Measurements from ENCODE around the gene RBPMS2. TPM values are rescaled to one million over a fixed set of nuclear protein-coding genes. Genes with fewer than 3 reads are reported as not detected.

The RBPMS2 gene
- polyA plus RNA-seq, 1 donor (not counting 4 experiments of a cell fraction or from before 2014, with no cell fraction given) = not detected

- Histone ChIP-seq H2AFZ (ENCODE audit: control insufficient read depth, low read length) (no peak overlapping the region), H3K4me1 (ENCODE audit: control insufficient read depth, extremely low read depth, insufficient read depth, low read length) (no peaks in the 10 kb centered on the region), H3K27me3 (ENCODE audit: control insufficient read depth, extremely low read depth, insufficient read depth, low read length) (peaks cover 52% of the 10 kb centered on the region), H3K4me3 (ENCODE audit: control insufficient read depth in 2 of 3, extremely low read depth in 1 of 3, insufficient read depth in 2 of 3, low read depth in 1 of 3, low read length in 3 of 3) (no peak overlapping the region), H3K79me2 (ENCODE audit: control insufficient read depth, insufficient read depth, low read length) (no peaks in the 10 kb centered on the region), H4K20me1 (ENCODE audit: control insufficient read depth, extremely low read depth, insufficient read depth, low read length) (no peaks in the 10 kb centered on the region), H3K27ac (ENCODE audit: control insufficient read depth, insufficient read depth, low read length) (no peak overlapping the region), H3K36me3 (ENCODE audit: control insufficient read depth in 2 of 2, extremely low read depth in 1 of 2, insufficient read depth in 2 of 2, low read length in 2 of 2) (no peaks in the 10 kb centered on the region), H3K9ac (ENCODE audit: control insufficient read depth, extremely low read depth, insufficient read depth, low read length) (no peak overlapping the region), H3K9me3 (ENCODE audit: control insufficient read depth, low read depth, low read length) (no peaks in the 10 kb centered on the region), H3K4me2 (ENCODE audit: control insufficient read depth, extremely low read depth, insufficient read depth, low read depth, low read length) (no peak overlapping the region), H3K9me1 (ENCODE audit: control insufficient read depth, extremely low read depth, insufficient read depth, low read length) (no peaks in the 10 kb centered on the region)
- no peak for DNase-seq (ENCODE audit: low read depth, low spot score)
- no peak for FAIRE-seq
- TF ChIP-seq CTCF (optimal IDR thresholded peaks at IDR 0.05 in 1 of 3, IDR thresholded peaks at IDR 0.05 in 1 of 3, conservative IDR thresholded peaks at IDR 0.05 in 1 of 3; ENCODE audit: extremely low read depth in 1 of 3, insufficient read depth in 2 of 3, low read length in 3 of 3) = no peak
- no peak for TF ChIP-seq EZH2 (IDR thresholded peaks at IDR 0.05; ENCODE audit: low read length)
- dilution Hi-C loops (cut with MboI; ENCODE audit: extremely low pct_ligation_motif_present, low sequenced_read_pairs) = no loop called here
Measured at GRCh38 chr15:64772964-64773363, 2.4 kb downstream of the RBPMS2 start.

- H3K9me3 ChIP-seq (ENCODE audit: control insufficient read depth, low read depth, low read length) = no peaks in the 10 kb centered on the region
- H3K36me3 ChIP-seq (ENCODE audit: control insufficient read depth in 2 of 2, extremely low read depth in 1 of 2, insufficient read depth in 2 of 2, low read length in 2 of 2) = no peaks in the 10 kb centered on the region
- no peak overlapping the region for H2AFZ ChIP-seq (ENCODE audit: control insufficient read depth, low read length)
- H4K20me1 ChIP-seq (ENCODE audit: control insufficient read depth, extremely low read depth, insufficient read depth, low read length) = no peaks in the 10 kb centered on the region
- no peaks in the 10 kb centered on the region for H3K9me1 ChIP-seq (ENCODE audit: control insufficient read depth, extremely low read depth, insufficient read depth, low read length)
- no peaks in the 10 kb centered on the region for H3K4me1 ChIP-seq (ENCODE audit: control insufficient read depth, extremely low read depth, insufficient read depth, low read length)
- no peak overlapping the region for H3K9ac ChIP-seq (ENCODE audit: control insufficient read depth, extremely low read depth, insufficient read depth, low read length)
- no peak for FAIRE-seq
- H3K4me3 ChIP-seq (ENCODE audit: control insufficient read depth in 2 of 3, extremely low read depth in 1 of 3, insufficient read depth in 2 of 3, low read depth in 1 of 3, low read length in 3 of 3) = no peak overlapping the region
- H3K27me3 ChIP-seq (ENCODE audit: control insufficient read depth, extremely low read depth, insufficient read depth, low read length) = peaks cover 51% of the 10 kb centered on the region
- no peak overlapping the region for H3K4me2 ChIP-seq (ENCODE audit: control insufficient read depth, extremely low read depth, insufficient read depth, low read depth, low read length)
- DNase-seq (ENCODE audit: low read depth, low spot score) = no peak
- no peak overlapping the region for H3K27ac ChIP-seq (ENCODE audit: control insufficient read depth, insufficient read depth, low read length)
- no peaks in the 10 kb centered on the region for H3K79me2 ChIP-seq (ENCODE audit: control insufficient read depth, insufficient read depth, low read length)
- dilution Hi-C loops (cut with MboI; ENCODE audit: extremely low pct_ligation_motif_present, low sequenced_read_pairs) = no loop called here
- TF ChIP-seq EZH2 (IDR thresholded peaks at IDR 0.05; ENCODE audit: low read length) = no peak
- no peak for TF ChIP-seq CTCF (optimal IDR thresholded peaks at IDR 0.05 in 1 of 3, IDR thresholded peaks at IDR 0.05 in 1 of 3, conservative IDR thresholded peaks at IDR 0.05 in 1 of 3; ENCODE audit: extremely low read depth in 1 of 3, insufficient read depth in 2 of 3, low read length in 3 of 3)
Measured at GRCh38 chr15:64772488-64772887, 2.9 kb downstream of the RBPMS2 start.

All from keratinocyte (primary cell).